Left renal pelvis (tissue), 4 donors: ENCODE data around the gene MTM1. TPM values are rescaled to one million over a fixed set of nuclear protein-coding genes. Genes with fewer than 3 reads are reported as not detected.

Experiments
- DNase-seq, 4 donors: peaks; one replicate each; pipeline ENCODE4 v3.0.0-alpha.2; 2013; ENCODE audit warnings: low read depth in 4 of 4, low spot score in 3 of 4
- polyA plus RNA-seq, 4 donors: library from polyadenylated mRNA; unstranded; fragments of 120-200 nt; gene quantifications; one replicate each; pipeline ENCODE4 v1.2.1, GENCODE V29; 2013; ENCODE audit not compliant: insufficient read length in 4 of 4

Gene MTM1
- polyA plus RNA-seq, 4 donors: 8.0 to 14.7 (median 12.7) TPM

GRCh38 chrX:150599226-150599625, 30.8 kb downstream of the MTM1 start:
- DNase-seq: no peak

DNA sequence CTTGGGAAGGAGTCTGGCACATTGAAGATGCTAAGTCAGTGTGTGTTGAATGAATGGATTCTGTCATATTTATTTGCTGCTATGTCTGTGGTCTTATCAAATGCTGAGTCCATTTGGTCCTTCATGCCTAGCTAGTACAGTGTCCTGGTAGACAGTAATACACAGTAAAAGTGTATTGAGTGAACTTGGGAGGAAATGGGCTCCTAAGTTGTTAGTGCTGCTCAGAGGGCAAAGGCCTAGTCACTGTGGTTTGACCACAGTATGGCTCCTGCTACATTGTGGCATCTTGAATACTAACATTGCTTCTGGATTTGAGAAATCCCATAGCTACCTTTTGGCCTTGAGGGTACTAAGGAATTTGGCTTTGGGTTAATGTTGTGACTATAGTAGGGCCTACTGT, 33.9 kb downstream of the MTM1 start:
- DNase-seq: no peak

- DNase-seq: no peak
Measured at GRCh38 chrX:150602743-150603142, 34.3 kb downstream of the MTM1 start.

DNA sequence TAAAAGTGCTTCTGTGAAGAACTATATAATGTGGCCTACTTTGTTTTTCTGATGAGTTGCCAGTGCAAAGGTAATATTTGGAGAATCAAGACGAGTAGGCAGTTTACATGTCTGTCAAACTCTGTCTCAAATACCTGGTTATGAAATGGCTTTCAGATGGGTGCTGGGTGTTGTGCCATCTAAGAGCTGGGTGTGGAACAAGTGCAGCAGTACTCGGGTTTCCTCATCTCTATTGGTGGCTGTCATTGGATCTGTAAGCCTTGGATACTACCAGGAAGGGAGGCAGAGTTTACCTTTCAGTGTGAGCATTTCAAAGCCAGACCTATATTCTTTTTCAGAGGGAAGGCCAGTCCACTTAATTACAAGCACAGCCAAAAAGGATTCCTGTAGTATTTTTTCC, 37.2 kb downstream of the MTM1 start:
- no peak for DNase-seq

DNA sequence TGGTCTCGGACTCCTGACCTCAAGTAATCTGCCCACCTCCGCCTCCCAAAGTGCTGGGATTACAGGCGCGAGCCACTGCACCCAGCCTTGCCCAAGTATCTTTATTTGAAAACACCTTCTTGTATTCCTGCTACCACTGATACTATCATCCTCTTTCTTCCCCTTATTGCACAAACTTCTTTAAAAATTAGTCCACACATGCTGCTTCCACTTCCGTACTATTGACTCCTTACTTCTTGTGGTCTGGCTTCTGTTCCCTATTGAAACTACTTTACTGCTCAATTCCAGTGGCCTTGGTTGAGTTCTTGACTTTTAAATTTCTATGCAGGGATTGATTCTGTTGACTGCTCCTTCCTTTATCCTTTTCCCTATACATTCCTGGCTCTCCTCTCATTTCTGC, 38.8 kb downstream of the MTM1 start:
- DNase-seq: no peak

GRCh38 chrX:150610043-150610442, 41.6 kb downstream of the MTM1 start:
- DNase-seq: no peak

DNA sequence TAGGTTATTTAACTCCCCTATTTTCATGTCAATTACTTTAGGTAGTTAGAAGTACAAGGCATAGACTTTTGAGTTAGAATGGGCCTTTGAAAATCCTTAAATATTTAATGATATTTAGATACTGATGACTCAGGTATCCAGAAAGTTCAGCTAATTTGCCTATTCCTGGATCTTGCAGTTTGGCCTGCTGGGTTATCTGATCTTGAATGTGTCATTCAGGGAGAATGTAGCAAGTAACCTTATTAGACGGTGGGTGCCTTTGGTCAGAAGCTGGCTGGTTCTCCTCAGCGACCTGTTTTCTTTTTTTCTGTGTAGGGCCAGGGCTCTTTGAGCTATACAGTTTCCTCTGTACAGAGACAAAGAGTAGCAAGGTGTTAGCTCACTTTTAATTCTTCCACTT, 42.0 kb downstream of the MTM1 start:
- DNase-seq: no peak

GRCh38 chrX:150615356-150615755, 46.9 kb downstream of the MTM1 start:
- DNase-seq: no peak

DNA sequence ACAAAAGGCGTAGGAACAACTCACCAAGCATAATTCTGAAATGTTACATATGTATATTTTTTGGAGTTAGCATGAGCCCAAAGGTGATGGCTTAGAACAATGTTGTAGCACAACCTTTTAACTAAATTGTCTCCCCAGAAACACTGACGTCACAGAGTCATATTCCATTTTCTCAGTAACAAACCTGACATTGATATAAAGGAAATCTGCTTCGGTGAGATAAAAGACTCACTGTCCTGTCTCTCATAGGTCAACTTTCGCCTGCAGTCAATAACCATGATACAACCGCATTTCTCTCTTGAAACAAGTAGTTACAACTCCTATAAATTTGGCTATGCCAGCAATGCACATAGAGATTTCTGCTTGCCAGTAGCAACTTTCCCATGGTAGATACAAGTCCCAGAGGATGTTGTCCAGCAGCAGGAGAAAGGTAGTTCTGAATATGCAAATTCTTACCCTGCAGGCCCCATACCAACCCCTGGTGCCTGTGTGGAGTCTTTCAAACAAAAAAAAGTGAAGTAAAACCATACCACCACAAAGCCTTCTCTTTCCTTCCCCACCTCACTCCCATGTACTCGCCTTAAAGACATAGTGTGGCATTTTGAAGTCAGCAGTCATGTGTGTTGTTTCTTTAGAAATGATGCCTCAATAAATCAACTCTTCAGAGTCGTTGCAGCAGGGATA, 47.9 kb downstream of the MTM1 start:
- DNase-seq: no peak

DNA sequence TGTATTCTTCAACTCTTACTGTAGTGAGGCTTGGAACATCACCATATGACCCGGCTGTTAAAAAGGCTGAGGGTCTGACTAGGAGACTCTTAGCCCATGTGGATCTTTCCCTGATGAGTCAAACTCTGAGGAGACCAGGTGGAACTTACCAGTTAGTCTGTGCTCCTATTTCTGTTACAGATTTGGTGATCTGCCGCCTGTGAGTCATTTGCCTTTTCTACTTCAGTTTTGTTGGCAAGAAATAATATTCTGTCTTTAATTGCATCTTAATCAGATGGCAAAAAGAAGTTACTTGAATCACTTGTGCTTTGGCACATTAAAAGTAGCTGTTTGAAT, 48.4 kb downstream of the MTM1 start:
- no peak for DNase-seq

DNA sequence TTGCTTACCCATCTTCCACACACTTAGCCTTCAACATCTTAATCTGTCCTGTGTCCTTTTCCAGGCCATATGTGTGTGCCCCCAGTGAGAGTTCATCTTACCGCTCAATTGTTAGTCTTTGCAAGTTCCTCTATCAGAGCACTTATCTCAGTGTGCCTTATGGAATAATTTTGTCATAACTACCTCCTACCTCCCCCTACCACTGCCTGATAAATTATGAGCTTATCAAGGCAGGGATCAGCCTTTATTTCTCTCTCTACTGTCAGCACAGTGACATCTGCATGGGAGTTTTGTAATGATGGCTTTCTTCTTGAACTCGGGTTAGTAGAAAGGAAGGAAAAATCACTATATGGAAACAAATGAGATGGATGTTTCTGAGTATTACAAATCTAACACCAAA, 53.2 kb downstream of the MTM1 start:
- DNase-seq: no peak

GRCh38 chrX:150623583-150623982, 55.2 kb downstream of the MTM1 start:
- DNase-seq: no peak

DNA sequence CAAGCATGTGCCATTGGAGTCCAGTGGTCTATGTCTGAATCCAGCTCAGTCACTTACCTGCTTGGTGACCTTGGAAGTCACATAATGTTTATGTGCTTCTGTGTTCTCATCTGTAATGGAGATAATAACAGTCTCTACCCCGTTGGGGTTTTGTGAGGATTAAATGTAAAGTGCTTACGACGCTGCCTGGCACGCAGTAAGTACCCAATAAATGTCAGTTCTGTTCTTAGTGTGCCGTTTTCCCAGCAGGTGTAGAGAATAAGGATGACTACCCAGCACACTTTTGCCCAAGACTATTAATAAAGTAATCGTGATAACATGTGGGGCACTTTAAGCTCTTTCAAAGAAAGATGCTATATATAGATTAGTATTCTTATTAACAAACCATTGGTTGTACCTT, 56.7 kb downstream of the MTM1 start:
- DNase-seq: no peak

- DNase-seq: no peak
Measured at GRCh38 chrX:150625875-150626274, 57.5 kb downstream of the MTM1 start.

DNA sequence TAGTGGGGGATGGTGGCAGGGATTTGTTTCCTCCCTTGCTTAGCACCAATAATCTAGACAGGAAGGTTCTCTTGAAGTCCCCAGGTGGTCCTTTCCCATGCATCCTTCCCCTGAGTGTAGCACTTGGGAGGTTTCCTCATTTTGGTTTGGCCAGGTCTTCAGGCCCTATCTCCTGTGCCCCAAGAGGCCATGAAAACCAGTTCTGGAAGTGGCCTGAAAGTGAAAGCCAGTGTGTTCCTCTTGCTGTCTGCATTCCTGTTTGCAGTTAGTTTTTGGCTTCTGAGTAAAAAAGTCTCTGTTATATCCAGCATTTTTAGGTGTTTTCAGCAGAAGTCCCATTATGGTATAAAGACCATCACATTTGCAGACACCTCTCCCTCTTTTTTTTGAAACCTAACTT, 59.5 kb downstream of the MTM1 start:
- no peak for DNase-seq

DNA sequence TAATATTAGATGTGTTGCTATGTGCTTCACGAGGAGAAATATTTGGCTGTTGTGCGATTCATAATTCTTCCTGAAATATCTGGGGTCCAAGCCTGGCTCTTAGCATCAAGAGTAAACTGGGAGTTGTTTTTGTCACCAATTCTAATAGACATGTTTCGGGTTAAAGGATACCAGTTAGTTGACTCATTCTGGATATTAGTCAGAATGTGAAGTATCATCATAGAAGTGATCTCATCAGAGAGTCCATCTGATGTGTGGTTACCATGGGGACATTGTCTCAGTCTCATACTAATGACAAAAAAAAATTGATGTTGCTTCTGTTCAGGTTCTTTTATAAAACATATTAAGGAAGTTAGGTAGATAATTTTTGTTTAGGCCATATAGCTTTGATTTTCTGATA, 67.5 kb downstream of the MTM1 start:
- no peak for DNase-seq

DNA sequence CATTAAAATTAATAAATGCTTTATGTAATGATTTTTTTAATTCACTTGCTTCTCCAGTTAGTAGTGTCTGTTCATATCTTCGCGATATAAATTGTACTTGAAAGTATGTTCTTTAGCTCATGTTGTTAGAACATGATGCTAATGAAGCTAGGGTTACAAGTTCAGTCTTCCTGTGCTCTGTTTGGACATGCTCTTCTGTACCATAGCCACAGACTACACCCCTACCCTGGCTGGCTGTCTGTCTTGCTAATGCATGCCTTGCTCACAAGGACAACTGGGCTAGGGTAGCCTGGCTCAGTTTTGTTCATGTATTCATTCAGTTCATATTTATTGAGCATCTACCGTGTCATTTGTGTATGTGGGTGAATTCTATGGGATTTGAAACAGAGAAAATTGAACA, 74.0 kb downstream of the MTM1 start:
- no peak for DNase-seq

DNA sequence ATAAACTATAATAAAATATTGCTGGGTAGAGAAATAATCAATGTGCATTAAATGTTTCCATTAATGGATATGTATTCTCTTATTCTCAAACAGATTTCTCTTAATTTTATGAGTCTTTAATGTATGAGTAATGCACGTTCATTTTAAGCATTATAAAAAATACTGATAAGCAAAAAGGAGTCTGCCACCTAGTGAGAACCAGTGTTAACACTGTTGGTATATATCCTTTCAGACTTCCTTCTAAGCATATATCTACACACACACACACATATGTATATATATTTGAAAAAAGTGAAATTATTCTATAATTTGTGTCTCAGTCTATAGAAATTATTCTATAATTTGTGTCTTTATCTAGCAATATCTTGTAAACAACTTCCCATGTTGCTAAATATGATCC, 74.8 kb downstream of the MTM1 start:
- no peak for DNase-seq

GRCh38 chrX:150643958-150644357, 75.5 kb downstream of the MTM1 start:
- no peak for DNase-seq

DNA sequence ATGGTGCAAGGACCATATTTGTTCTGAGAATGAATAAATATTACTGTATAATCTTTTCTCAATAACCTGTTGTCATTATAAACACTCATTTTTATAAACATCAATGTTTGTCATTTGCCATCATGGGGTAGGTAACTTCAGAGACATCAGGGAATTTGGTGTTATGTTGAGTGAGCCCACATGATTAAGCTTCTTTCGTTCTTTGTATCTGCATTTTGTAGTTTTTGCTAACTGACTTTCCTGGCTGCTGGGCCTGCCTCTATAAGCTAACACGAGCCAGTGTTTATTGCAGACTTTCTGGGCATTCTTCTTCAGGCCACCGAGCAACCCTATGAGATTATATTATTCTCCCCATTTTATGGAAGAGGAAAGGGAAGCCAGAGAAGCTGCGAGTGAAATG, 76.0 kb downstream of the MTM1 start:
- DNase-seq: no peak

- DNase-seq: no peak
Measured at GRCh38 chrX:150647331-150647730, 78.9 kb downstream of the MTM1 start.

- no peak for DNase-seq
Measured at GRCh38 chrX:150648296-150648940, 80.0 kb downstream of the MTM1 start.
